Activated CD8-positive, alpha-beta T cell treated with anti-CD3 and anti-CD28 coated beads for 36 hours (primary cell): ENCODE data around the gene FBXL22. TPM values are rescaled to one million over a fixed set of nuclear protein-coding genes. Genes with fewer than 3 reads are reported as not detected.

Experiments
- ATAC-seq: fragments of 200-7000 bp; cut with Tn5 transposase; one replicate; pipeline ENCODE4 v1.10.0; 2021; ENCODE audit warnings: mild to moderate bottlenecking, moderate library complexity
- CTCF ChIA-PET: fragments of 350-600 bp; sonication (Branson Sonifier 250); formaldehyde crosslinking; loops from one replicate; lab custom pipeline; 2021; ENCODE audit warnings: antibody characterized with exemption; lab: Charles Lee
- POLR2A ChIA-PET: fragments of 350-600 bp; sonication (Branson Sonifier 250); formaldehyde crosslinking; loops from one replicate; lab custom pipeline; 2021; ENCODE audit warnings: antibody characterized with exemption; lab: Charles Lee
- DNase-seq: peaks from one replicate; pipeline ENCODE4 v3.0.0-alpha.2; 2020
- H3K27ac Mint-ChIP-seq: one replicate; pipeline ENCODE4 v1.8.0; 2021; ENCODE audit warnings: mild to moderate bottlenecking, mixed read lengths
- H3K27me3 Mint-ChIP-seq: one replicate; pipeline ENCODE4 v1.8.0; 2021; ENCODE audit warnings: mixed read lengths
- H3K36me3 Mint-ChIP-seq: one replicate; pipeline ENCODE4 v1.8.0; 2021; ENCODE audit warnings: low read depth, mixed read lengths
- H3K4me1 Mint-ChIP-seq: one replicate; pipeline ENCODE4 v1.8.0; 2021; ENCODE audit warnings: low read depth, mixed read lengths
- H3K4me3 Mint-ChIP-seq: one replicate; pipeline ENCODE4 v1.8.0; 2021; ENCODE audit warnings: mild to moderate bottlenecking, moderate library complexity, mixed read lengths
- H3K9me3 Mint-ChIP-seq: one replicate; pipeline ENCODE4 v1.8.0; 2021; ENCODE audit warnings: mixed read lengths
- CTCF ChIP-seq: fragments of 200-600 bp; IDR thresholded peaks from one replicate; pipeline ENCODE4 v1.8.0; 2022; ENCODE audit warnings: antibody characterized with exemption, mild to moderate bottlenecking
- intact Hi-C: fragments of 100-400 bp; cut with micrococcal nuclease; formaldehyde crosslinking; loops from one replicate; pipeline ENCODE4 v1.10.0; 2022
- total RNA-seq, 2 experiments: library from RNA; stranded (reverse); gene quantifications; one replicate each; pipeline ENCODE4 v1.2.3, GENCODE V29; 2021

Gene FBXL22
- total RNA-seq, 2 experiments from 2014 or later = 0.34 to 0.63 TPM

- H3K4me3 Mint-ChIP-seq = no peak overlapping the region
- POLR2A ChIA-PET = interaction anchor here (0.7 kb wide), 1 partner anchor 12 kb away, joined by 3 read pairs; no protein-coding TSS in a partner anchor
- no peak overlapping the region for H3K27ac Mint-ChIP-seq
- ATAC-seq = no peak
- no peak for TF ChIP-seq CTCF
- peaks cover 3% of the 10 kb centered on the region for H3K9me3 Mint-ChIP-seq
- DNase-seq = no peak
- peaks cover 14% of the 10 kb centered on the region for H3K4me1 Mint-ChIP-seq
- H3K36me3 Mint-ChIP-seq = peaks cover 52% of the 10 kb centered on the region
- no peaks in the 10 kb centered on the region for H3K27me3 Mint-ChIP-seq
- CTCF ChIA-PET = interaction anchor here (0.7 to 1.7 kb wide), 4 partner anchors 12 to 62 kb away, joined by 3 to 9 read pairs (median 4); no protein-coding TSS in a partner anchor
- intact Hi-C loops = no loop called here
Observed at GRCh38 chr15:63623232-63623969, 26.2 kb downstream of the FBXL22 start.

- H3K4me1 Mint-ChIP-seq = peaks cover 14% of the 10 kb centered on the region
- no peaks in the 10 kb centered on the region for H3K9me3 Mint-ChIP-seq
- no peak overlapping the region for H3K4me3 Mint-ChIP-seq
- no peaks in the 10 kb centered on the region for H3K27me3 Mint-ChIP-seq
- CTCF ChIA-PET = interaction anchor here (1.2 to 1.6 kb wide), 5 partner anchors 12 to 420 kb away, joined by 3 to 6 read pairs (median 4); no protein-coding TSS in a partner anchor
- intact Hi-C loops = no loop called here
- peaks cover 48% of the 10 kb centered on the region for H3K36me3 Mint-ChIP-seq
- POLR2A ChIA-PET = interaction anchor here (0.6 kb wide), 1 partner anchor 186 kb away, joined by 3 read pairs; no protein-coding TSS in a partner anchor
- ATAC-seq = no peak
- no peak for DNase-seq
- no peak for TF ChIP-seq CTCF
- H3K27ac Mint-ChIP-seq = peak overlapping the region; percentile 34
Observed at GRCh38 chr15:63626955-63627354, 29.8 kb downstream of the FBXL22 start.

- peaks cover 42% of the 10 kb centered on the region for H3K36me3 Mint-ChIP-seq
- no peak overlapping the region for H3K27ac Mint-ChIP-seq
- CTCF ChIA-PET = interaction anchor here (1.0 to 1.6 kb wide), 4 partner anchors 10 to 439 kb away, joined by 3 to 6 read pairs (median 3); no protein-coding TSS in a partner anchor
Observed at GRCh38 chr15:63628123-63628822, 31.1 kb downstream of the FBXL22 start.

GRCh38 chr15:63630036-63630751 is 33.0 kb downstream of the FBXL22 start:
- H3K4me1 Mint-ChIP-seq = peaks cover 12% of the 10 kb centered on the region
- intact Hi-C loops = no loop called here
- peak overlapping the region; percentile 57 for H3K27ac Mint-ChIP-seq
- H3K36me3 Mint-ChIP-seq = peaks cover 38% of the 10 kb centered on the region
- H3K4me3 Mint-ChIP-seq = no peak overlapping the region
- ATAC-seq (no peak), DNase-seq (no peak)
- TF ChIP-seq CTCF = no peak
- no peaks in the 10 kb centered on the region for H3K27me3 Mint-ChIP-seq
- ChIA-PET POLR2A (interaction anchor here (0.7 to 0.9 kb wide), 2 partner anchors 9 to 13 kb away, joined by 3 read pairs; no protein-coding TSS in a partner anchor), CTCF (interaction anchor here (0.9 to 3.6 kb wide), 5 partner anchors 16 to 163 kb away, joined by 3 to 18 read pairs (median 3); no protein-coding TSS in a partner anchor)
- no peaks in the 10 kb centered on the region for H3K9me3 Mint-ChIP-seq

More at GRCh38 chr15:63628123-63628822, 31.1 kb downstream of the FBXL22 start:
- POLR2A ChIA-PET = interaction anchor here (1.0 kb wide), 1 partner anchor 28 kb away, joined by 3 read pairs; no protein-coding TSS in a partner anchor
- no peak for TF ChIP-seq CTCF
- no peak overlapping the region for H3K4me3 Mint-ChIP-seq
- intact Hi-C loops = no loop called here
- DNase-seq = no peak
- H3K9me3 Mint-ChIP-seq = no peaks in the 10 kb centered on the region
- no peaks in the 10 kb centered on the region for H3K27me3 Mint-ChIP-seq
- H3K4me1 Mint-ChIP-seq = peaks cover 14% of the 10 kb centered on the region
- no peak for ATAC-seq
